Measurements from ENCODE around the gene CCR8. TPM values are rescaled to one million over a fixed set of nuclear protein-coding genes. Genes with fewer than 3 reads are reported as not detected.

Gene CCR8
- total RNA-seq, 1 experiment from 2014 or later, result not detected

GRCh38 chr3:39299279-39299678, 30.2 kb upstream of the CCR8 start:
- CTCF ChIA-PET, result no interaction called here
- intact Hi-C loops (cut with micrococcal nuclease), result no loop called here

More at GRCh38 chr3:39299279-39299678, 30.2 kb upstream of the CCR8 start:
- Histone ChIP-seq H3K9ac (ENCODE audit: low read length) (no peak overlapping the region), H3K27ac (ENCODE audit: low read depth, low read length) (no peak overlapping the region), H2AFZ (ENCODE audit: low read depth, low read length, poor library complexity, severe bottlenecking) (no peak overlapping the region), H3K4me1 (ENCODE audit: control insufficient read depth in 1 of 2, insufficient read depth in 2 of 2, low read length in 2 of 2) (no peaks in the 10 kb centered on the region), H3K27me3 (ENCODE audit: insufficient read depth, low read length) (no peaks in the 10 kb centered on the region), H3K9me3 (ENCODE audit: control insufficient read depth in 1 of 2, insufficient read depth in 1 of 2, low read depth in 1 of 2, low read length in 2 of 2) (peaks cover 0 to 4% of the 10 kb centered on the region in 2 experiments; a peak in 1 of 4 replicates), H3K9me2 (ENCODE audit: insufficient read depth) (no peaks in the 10 kb centered on the region), H4K20me1 (ENCODE audit: insufficient read depth) (no peaks in the 10 kb centered on the region), H3K4me2 (ENCODE audit: low read length) (no peak overlapping the region), H3K36me3 (ENCODE audit: control insufficient read depth in 1 of 2, insufficient read depth in 2 of 2, low read length in 2 of 2) (no peaks in the 10 kb centered on the region), H3K4me3 (replicated peaks in 1 of 2; ENCODE audit: low read depth in 1 of 2, low read length in 2 of 2) (no peak overlapping the region), H3K79me2 (ENCODE audit: insufficient read depth, low read length) (no peaks in the 10 kb centered on the region)
- BruUV-seq (replicated peaks), result no TSS peak
- DNase-seq (ENCODE audit: low read depth, low spot score) (no peak), ATAC-seq (no peak)
- TF ChIP-seq POLR2A (IDR thresholded peaks at IDR 0.05; ENCODE audit: borderline replicate concordance, extremely low read depth, insufficient read depth, insufficient read length) (no peak), SP1 (IDR thresholded peaks at IDR 0.05; ENCODE audit: low read depth) (no peak), EGR1 (IDR thresholded peaks at IDR 0.05; ENCODE audit: low read depth) (no peak), CBX3 (IDR thresholded peaks at IDR 0.05; ENCODE audit: low read depth) (no peak), SIN3A (IDR thresholded peaks at IDR 0.05; ENCODE audit: low read depth) (no peak), ZNF274 (IDR thresholded peaks at IDR 0.05; ENCODE audit: low read depth, low read length) (no peak), POLR2AphosphoS5 (IDR thresholded peaks at IDR 0.05; ENCODE audit: low read depth, low read length) (no peak), SRF (IDR thresholded peaks at IDR 0.05; ENCODE audit: low read depth) (no peak), ZBTB33 (IDR thresholded peaks at IDR 0.05; ENCODE audit: extremely low read depth, insufficient replicate concordance, low read length) (no peak), EZH2phosphoT487 (IDR thresholded peaks at IDR 0.05; ENCODE audit: borderline replicate concordance) (no peak), EZH2 (IDR thresholded peaks at IDR 0.05) (no peak), TCF7L2 (IDR thresholded peaks at IDR 0.05; ENCODE audit: borderline replicate concordance, extremely low read depth, insufficient read depth, insufficient read length) (no peak), CTCF (IDR thresholded peaks at IDR 0.05 in 2 of 3, conservative IDR thresholded peaks at IDR 0.05 in 1 of 3; ENCODE audit: borderline replicate concordance in 1 of 3, insufficient read depth in 1 of 3, low read depth in 2 of 3, low read length in 2 of 3) (no peak), FOSL1 (IDR thresholded peaks at IDR 0.05; ENCODE audit: low read depth) (no peak), MAX (IDR thresholded peaks at IDR 0.05) (no peak)
- POLR2A ChIA-PET, result no interaction called here
- RAD21 ChIA-PET (ENCODE audit: low non-redundant PET in 1 of 2, low total read pairs in 2 of 2, uncharacterized antibody in 2 of 2, unreplicated experiment in 2 of 2), result no interaction called here
